Gastrocnemius medialis (tissue), 4 donors: ENCODE measurements around the gene CRK.

Experiments used
- POLR2A ChIP-seq, 2 donors: fragments of 450-650 bp; IDR thresholded peaks; one replicate each; pipeline ENCODE4 v1.6.1; 2017; ENCODE audit warnings: antibody characterized with exemption in 2 of 2, mild to moderate bottlenecking in 2 of 2, moderate library complexity in 2 of 2
- TF ChIP-seq, protein P1 (sequence below), 5 experiments: fragments of 450-650 bp in 3 of 5; fragments of 200-600 bp in 2 of 5; sonication (generic) in 2 of 5; IDR thresholded peaks in 4 of 5; conservative IDR thresholded peaks in 1 of 5; 1 replicate in 4 of 5; 2 replicates in 1 of 5; pipeline ENCODE4 v1.5.1; 2016 to 2019; ENCODE audit warnings: antibody characterized with exemption in 5 of 5, mild to moderate bottlenecking in 3 of 5, moderate library complexity in 3 of 5

DNA sequence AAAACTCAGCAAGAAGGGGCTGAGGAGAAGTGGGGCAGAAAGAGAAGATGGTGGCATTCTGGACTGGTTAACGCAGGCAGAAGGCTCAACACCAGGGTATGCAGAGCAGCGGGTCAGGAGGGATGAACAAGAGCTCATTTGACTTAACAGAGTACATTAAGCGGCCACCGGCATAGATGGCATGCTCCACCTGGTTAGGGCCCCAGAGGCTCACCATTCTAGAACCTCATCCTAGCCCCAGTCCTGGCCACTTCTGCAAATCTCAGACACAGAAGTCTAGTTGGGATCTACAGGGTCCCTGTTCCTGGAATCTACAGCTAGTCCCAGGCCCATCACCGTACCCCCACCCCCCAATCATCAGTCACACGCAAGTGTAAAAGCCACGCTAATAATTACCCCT is 38.2 kb upstream of the CRK start:
- TF ChIP-seq, protein P1, sequence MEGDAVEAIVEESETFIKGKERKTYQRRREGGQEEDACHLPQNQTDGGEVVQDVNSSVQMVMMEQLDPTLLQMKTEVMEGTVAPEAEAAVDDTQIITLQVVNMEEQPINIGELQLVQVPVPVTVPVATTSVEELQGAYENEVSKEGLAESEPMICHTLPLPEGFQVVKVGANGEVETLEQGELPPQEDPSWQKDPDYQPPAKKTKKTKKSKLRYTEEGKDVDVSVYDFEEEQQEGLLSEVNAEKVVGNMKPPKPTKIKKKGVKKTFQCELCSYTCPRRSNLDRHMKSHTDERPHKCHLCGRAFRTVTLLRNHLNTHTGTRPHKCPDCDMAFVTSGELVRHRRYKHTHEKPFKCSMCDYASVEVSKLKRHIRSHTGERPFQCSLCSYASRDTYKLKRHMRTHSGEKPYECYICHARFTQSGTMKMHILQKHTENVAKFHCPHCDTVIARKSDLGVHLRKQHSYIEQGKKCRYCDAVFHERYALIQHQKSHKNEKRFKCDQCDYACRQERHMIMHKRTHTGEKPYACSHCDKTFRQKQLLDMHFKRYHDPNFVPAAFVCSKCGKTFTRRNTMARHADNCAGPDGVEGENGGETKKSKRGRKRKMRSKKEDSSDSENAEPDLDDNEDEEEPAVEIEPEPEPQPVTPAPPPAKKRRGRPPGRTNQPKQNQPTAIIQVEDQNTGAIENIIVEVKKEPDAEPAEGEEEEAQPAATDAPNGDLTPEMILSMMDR (IDR thresholded peaks at IDR 0.05 in 4 of 5, conservative IDR thresholded peaks at IDR 0.05 in 1 of 5): no peak
- TF ChIP-seq POLR2A (IDR thresholded peaks at IDR 0.05): no peak
